Ammon's horn (tissue), 1 donor: ENCODE results near the gene FAM168B.
"Not testable (repeated sequence)": the region's sequence is repeated elsewhere in the genome, so short reads cannot be mapped to it uniquely, and the experiment has no call there.

Source experiments
- DNase-seq: peaks from one replicate; pipeline ENCODE4 v3.0.0-alpha.2; 2016; ENCODE audit warnings: low spot score

Gene FAM168B, protein sequence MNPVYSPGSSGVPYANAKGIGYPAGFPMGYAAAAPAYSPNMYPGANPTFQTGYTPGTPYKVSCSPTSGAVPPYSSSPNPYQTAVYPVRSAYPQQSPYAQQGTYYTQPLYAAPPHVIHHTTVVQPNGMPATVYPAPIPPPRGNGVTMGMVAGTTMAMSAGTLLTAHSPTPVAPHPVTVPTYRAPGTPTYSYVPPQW

DNA sequence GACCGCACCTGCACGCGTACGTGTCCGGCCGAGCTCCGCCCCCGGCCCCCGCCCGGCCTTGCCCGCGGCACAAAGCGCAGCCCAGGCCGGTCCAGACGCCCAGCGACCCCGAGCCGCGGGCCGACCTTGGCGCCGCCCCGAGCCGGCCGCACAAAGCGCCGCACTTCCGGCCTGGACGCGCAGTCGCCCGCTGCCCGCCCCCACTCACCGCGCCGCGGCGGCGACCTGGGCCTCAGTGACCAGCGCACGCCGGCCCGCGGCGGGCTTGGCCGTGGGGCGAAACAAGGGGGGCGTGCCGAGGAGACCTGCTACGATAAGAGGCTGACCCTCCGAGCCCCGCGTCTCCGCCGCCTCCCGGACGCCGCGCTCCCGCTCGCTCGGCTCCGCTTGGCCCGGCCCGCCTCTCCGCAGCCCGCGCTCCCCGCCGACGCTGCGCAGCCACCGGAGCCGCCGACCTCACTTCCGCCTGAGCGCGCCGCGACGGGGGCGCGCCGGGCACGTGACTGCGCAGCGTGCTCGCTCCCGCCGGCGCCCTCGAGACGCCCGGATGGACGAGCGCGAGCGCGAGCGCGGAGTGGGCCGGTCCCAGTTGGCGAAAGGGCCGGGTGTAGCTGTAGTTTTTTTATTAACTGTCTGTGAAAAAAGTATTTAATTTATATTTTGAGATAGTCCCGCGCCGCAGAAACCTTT is at the start of gene FAM168B:
Gene FAM168B, minus strand, starts transcription at position 455 of the 690 bp plus-strand sequence. CDS start 10,814 bp downstream, outside the sequence.
- DNase-seq: peak; percentile 87

DNA sequence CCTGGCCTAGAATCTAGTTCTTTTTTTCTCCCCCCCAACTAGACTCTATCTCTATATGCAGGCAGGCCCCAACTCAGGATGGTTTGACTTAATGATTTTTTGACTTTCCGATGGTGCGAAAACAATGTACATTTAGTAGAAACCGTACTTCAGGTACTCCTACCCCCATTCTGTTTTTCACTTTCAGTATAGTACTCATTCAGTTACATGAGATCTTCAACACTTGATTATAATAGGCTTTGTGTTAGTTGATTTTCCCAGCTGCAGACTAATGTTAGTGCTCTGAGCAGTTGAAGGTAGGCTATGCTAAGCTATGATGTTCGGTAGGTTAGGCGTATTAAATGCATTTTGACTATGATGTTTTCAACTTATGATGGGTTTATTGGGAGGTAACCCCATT is 49.6 kb upstream of the FAM168B start:
- DNase-seq: no peak

DNA sequence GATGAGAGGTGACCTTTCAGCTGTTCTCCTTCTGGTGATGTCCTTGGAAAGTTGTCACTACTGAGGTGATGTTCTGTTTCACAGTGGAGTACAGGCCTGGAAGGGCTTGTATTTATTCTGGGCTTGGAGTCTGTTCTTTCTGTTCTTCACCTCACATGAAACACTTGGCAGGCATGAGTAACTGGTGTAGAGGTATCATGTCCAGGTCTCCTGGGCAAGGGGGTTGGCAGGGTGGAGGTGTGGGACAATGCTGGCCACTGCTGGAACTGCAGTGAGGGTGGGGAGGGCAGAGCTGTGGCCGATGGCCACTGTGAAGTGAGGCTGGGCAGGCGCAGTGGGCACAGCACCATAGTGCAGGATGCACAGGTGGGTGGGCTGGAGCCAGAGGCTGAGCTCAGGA is 47.3 kb upstream of the FAM168B start:
- DNase-seq: no peak

DNA sequence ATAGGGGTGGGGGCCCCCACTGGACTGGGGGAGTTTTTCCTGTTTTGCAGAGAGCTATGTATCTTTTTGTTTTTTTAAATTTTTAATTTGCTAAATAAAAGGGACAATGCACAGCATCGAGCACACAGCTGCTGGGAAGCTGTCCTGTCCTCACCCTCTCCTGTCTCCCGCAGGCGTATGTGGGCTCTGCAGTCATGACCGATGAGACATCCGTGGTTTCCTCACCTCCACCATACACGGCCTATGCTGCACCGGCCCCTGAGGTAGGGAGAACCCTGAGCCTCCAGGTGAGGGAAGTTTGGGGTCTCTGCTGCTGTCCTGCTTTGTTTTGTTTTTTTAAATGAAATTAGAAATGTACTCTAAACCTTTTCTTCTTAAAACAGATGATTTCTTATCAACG is 39.5 kb upstream of the FAM168B start:
- DNase-seq: no peak

DNA sequence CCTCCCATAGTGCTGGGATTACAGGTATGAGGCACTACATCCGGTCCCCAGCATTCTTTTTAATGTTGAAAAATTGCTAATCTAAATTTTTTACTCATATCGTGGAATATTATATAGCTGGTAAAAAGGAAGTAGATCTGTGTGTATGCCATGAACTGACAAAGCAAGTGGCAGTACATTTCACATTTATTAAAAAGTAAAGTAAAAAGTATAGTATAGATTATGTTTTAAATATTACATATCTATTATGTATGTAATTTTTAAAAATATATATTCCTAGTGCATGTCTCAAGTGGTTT is 37.0 kb upstream of the FAM168B start:
- no peak for DNase-seq

DNA sequence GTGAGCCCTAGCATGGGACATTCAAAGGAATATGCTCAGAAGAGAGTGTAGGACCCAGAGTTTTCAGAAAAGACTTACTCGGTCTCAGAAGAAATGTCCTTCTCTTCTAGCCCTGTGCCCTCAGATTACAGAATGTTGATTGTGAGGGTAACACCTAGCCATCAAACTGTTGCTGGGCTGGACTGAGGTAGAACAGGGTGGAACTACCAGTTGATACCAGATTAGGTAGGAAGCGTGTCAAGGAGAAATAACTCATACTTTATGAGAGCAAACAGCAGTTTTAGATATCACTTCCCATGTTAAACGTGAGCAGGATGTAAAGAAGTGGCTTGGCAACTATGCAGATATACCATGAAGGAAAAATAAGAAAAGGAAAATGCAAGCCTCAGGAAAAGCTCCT is 34.7 kb upstream of the FAM168B start:
- DNase-seq: no peak

DNA sequence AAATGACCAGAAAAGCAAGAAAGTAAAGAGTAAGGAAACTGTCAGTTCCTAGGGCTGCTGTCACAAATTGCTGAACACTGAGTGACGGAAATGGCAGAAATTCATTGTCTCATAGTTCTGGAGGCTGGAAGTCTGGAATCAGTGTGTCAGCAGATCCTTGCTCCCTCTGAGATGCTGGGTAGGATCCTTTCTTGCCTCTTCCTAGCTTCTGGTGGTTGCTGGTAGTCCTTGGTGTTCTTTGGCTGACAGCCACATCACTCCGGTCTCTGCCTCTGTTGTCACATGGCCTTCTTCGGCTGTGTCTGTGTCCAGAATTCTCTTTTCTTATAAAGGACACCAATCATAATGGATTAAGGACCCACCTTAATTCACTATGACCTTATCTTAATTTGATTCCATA is 33.8 kb upstream of the FAM168B start:
- DNase-seq: peak; percentile 56

DNA sequence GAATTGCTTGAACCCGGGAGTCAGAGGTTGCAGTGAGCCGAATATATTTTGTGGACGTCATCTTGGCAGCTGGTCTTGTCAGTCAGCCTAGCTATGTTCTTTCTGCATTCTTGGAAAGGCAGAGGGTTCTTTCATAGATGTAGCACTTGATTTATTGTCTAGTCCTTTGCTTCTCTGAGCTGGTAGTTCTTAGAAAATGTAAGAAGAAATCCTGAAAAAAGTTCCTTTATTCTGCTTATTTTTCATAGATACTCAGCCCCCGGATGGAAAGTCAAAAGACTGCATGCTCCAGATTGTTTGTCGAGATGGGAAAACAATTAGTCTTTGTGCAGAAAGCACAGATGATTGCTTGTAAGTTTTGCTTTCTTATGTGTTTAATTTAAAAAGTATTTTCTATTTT is 33.2 kb upstream of the FAM168B start:
- peak; percentile 21 for DNase-seq

DNA sequence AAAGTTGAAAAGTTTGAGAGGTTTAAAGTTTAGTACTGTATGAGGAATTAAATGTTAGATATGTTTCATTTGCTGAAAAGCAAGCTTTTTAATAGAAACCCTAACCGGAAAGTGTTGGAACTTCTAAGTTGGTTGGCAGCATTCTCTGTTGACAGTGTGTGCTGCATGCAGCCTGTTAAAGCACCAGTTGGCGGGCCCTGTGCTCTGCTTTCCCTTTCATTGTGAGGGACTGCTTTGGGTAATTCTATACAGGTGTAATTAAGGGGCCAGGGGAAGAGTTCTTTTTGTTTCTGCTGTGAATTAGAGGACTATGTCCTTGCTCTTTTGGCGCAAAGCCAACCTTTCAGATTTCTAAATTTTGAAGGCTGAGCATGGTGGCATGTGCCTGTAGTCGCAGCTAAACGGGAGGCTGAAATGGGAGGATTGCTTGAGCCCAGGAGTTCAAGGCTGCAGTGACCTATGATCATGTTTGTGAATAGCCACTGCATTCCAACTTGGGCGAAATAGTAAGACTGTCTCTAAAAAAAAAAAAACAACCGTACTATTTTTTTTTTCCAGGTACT is 32.0 kb upstream of the FAM168B start:
- peak; percentile 65 for DNase-seq

DNA sequence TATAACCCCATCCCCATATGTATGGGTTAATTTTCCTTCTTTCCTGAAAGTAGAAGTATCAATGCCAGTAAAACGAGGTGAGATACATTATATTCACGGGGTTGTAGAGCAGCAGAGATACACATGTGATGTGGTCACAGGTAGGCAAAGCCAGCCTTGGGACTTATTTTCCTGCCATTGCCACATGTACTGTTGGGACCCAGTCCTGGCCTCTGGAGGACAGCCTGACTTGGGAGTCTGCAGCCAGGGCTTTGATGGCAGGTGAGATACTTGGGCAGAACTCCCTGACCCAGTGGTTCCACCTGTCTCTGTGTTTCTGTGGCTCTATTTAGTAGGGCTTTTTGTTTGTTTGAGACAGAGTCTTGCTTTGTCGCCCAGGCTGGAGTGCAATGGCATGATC is 29.9 kb upstream of the FAM168B start:
- no peak for DNase-seq

DNA sequence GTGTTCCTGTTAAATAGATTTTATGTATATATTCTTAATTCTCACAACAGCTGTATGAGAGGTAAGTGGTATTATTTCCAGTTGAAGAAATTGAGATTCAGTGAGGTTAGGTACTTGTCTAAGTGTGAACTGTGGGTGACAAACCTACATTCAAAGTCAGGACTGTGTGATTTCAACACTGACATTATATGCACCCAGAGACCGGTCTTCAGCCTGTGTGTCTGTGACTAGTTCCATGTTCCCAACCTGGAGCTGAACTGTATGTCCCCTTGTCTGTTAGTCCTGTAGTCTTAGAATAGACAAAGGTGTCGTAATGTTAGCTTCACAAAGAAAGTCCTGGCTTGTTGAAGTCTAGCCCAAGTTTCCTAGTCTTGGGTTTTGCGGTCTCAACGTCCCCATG is 29.2 kb upstream of the FAM168B start:
- no peak for DNase-seq

DNA sequence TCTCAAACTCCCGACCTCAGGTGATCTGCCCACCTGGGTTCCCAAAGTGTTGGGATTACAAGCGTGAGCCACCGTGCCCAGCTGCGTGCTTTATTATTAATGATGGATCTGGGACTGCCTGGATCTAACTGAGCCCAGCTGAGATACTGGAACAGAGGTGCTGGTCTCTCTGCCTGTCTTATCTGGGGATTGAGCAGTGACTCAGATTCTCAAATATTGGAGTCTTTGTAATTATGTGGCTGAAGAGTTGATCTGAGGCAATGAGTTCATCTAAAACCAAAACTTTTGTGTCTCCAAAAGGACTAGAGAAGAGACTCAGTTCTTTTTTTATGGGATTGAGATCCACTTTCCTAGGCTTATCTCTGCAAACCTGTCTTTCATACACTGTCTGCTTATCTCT is 28.2 kb upstream of the FAM168B start:
- DNase-seq: no peak

DNA sequence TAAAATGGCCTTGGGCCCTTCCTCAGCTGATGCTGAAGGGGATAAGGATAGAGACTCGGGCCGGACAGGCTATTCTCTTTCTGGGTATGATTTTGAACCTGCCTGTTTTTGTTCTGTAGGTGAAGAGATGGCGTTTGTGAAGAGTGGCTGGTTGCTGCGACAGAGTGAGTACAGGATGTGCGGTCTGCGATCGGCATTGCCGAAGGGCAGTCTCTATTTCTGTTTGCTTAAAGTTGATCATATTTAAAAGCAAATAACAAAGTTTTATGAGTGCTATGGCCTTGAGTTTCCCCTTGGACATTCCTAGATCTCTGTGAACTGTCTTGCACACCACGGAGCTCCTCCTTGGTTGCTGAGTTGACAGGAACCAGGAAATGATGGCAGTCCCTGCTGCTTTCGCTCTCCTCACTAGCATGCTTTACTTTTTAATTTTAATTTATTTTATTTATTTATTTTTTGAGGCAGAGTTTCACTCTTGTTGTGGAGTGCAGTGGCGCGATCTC is 27.6 kb upstream of the FAM168B start:
- no peak for DNase-seq

DNA sequence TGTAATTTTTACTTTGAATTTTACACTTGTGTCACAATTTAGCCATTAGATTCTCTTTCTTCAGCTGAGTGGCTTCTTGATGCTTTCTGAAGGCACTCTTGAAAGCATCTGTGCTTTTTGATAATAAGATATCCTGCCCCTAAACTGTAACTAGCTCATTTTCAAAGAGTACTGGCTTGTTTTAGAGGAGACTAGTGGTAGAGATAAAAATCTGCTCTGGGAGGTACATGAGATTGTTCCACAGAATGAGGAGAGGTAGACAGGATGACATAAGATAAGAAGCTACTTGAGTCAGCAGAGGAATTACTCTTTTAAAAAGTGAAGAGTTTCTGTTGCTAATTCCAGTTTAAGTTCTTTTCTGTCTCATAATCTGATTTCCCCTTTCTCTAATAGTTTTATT is 22.5 kb upstream of the FAM168B start:
- DNase-seq: no peak

DNA sequence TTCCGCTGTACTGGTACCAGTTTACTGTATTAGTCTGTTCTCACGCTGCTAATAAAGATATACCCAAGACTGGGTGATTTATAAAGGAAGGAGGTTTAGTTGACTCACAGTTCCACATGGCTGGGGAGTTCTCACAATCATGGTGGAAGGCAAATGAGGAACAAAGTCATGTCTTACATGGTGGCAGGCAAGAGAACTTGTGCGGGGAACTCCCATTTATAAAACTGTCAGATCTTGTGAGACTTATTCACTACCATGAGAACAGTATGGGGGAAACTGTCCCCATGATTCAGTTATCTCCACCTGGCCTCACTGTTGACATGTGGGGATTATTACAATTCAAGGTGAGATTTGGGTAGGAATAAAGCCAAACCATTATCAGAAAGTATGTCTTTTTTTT is 21.7 kb upstream of the FAM168B start:
- not testable (repeated sequence) for DNase-seq

DNA sequence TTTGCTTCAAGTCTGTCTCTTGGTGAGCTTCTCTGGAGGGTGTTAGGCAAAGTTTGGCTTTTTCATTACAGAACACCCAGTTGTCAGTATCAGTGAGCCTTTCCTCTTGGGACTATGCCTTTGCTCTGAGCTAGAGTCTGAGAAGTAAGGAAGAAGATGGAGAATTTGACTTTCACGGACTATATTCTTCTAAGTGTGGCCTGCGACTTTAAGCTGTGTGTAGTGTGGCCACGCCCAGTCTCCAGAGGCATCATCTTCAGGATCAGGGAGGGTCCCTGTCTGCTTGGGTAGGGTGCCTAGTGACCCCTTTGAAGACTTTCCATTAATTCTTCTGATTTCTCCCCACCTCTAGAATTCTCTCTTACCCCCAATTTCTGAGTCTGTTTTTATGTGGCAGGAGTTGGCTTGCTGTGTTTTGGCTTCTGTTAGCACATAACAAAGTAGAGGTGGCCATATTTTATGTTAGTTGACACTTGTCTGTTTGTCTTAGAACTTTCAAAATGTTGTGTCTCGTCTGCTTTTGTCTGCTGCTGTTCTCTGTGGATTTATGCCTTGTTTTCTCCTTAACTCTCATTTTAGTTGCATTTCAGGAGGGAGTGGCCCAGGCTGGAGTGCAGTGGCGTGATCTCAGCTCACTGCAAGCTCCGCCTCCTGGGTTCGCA is 20.4 kb upstream of the FAM168B start:
- DNase-seq: no peak

DNA sequence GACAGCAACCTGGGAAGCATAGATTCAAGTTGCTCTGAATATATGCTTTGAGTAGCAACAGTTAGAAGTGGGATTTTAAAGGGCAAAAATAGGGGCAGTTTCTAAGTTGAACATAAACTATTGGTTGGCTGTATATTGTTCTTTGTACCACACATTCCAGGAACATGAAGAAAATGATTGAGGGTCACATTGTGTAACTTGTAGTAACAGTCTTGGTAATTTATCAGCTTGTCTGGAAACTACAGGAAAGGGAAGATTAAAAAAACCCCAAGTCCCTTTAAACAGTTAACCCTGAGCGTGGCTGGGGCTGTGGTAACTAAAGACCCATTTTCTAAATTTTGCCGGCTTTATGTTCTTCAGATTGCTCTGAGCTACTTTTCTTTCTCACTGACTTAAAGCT is 19.3 kb upstream of the FAM168B start:
- DNase-seq: no peak

DNA sequence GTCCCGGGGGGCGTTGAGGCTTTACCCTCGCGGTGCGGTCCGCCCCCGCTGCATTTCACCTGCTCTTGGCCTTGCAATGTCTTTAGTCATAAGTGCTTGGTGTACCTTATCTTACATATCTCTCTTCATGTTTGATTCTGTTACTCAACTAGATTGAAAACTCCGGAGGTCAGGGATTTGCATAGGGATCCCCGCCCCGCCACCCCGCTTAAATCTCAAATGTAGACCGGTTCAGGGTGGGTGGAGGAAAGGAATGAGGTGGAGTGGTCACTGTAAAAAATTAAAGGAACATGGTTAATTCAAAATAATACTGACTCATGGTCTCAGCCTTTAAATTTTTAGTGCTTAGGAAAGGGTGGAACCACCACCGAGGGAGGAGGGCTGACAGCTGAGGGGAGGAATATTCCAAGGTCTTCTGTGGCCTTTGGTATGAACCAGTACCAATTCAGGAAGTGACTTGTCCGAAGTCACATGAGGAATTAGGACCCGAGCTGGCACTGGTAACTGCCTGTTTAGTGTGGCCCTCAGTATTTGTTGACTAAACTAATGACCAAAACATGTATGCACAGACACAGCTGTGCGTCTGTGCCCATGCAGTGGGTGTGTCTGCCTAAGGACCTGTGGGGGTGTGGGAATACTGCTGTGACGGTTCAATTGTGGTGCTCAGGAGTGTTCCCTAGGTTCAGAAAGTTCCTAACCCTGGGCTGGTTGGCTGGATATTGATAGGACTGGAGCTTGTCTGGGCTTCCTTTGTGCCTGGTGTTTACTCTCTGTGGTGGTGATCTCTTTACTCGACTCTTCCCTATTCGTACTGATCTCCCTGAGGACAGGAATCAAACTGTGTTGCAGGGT is 12.9 kb upstream of the FAM168B start:
- peak; percentile 26 for DNase-seq

DNA sequence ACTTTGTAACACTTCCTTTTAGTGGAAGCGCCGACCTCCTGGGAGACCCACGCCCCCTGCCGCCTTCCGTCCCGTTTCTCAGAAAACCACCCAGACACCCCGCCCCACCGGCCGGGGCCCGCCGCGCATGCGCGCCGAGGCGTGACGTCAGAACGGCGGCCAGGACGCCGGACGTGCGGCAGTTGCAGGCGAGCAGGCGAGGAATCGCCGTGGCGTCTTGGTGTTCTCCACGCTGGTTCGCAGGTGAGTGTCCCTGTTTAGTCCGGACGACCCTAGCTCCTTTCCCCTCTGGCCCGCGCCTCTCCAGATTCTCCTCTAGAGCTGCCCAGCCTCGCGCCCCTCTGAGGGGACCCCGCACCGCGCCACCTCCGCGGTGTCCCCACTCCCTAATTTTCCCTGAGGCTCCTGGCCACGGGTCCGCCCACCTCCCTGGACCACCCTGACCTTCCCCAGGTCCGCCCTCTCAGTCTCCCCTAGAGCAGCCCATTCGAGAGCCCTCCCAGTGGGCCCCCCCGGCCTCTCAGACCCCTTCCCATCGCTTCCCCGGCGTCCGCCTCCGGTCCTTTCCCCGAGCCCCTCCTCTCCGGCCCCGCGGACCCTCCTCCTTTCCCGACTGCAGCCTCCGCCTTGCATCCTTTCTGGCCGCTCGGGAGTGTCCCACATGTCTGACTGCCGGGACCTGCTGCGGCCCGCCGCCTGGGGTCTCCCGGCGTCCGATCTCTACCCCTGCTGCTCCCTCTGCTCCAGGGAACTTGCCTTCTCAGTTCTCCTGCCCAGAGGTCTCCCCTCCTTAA is 12.1 kb upstream of the FAM168B start, which contains the start of gene PLEKHB2:
Gene PLEKHB2, plus strand, starts transcription at position 181 of the 794 bp plus-strand sequence. CDS start 15,606 bp downstream, outside the sequence.
- peak; percentile 92 for DNase-seq

DNA sequence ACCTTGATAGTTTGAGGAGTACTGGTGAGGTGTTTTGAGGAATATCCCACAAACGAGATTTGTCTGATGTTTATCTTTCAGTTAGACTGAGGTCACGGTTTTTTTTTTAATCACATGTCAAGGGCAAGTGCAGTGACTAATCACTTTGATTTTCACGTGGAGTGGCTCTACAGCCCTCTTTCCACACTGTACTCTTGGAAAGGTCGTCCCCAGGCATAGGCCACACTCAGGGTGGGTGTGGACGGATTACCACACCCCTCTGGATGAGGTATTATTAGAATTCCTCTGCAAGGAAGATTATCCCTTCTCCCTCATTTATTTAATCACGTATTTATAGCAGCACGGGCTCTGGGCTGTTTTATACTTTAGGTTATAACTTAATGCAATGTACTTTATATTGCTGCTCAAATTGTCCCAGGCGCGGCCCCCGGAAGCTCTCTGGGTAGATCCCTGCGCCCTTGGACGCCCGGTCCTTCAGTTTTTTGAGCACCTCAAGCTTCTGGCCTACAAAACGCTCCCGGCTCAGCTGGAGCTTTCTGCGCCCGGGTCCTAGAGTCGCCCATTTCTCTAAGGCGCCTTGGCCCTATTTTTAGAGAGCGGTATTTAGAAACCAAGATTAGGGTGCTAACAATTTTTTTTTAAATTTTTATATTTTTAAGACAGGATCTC is 11.4 kb upstream of the FAM168B start:
- peak; percentile 11 for DNase-seq

DNA sequence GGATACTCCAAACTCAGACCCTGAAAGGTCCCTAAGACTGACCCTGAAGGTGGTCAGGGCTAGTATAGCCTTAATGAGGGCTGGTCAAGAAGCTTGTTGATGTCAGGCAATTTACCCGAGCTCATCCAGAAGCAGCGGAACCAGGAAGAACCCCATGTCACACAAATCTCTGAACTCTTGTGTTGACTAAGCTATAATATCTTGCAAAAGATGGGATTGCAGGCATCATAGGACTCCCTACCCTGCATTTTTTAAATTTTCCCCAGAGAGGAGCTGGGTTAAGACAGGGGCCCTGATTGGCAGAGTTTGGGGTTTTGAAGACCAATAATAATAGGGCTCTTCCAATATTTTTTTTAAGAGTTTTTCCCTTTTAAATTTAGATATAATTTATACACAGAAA is 9.9 kb upstream of the FAM168B start:
- no peak for DNase-seq
